HCT116 (cell line): ENCODE data around the gene SLC24A3. TPM values are rescaled to one million over a fixed set of nuclear protein-coding genes. Genes with fewer than 3 reads are reported as not detected.

Source experiments
- ATAC-seq: fragments of 200-7000 bp; cut with Tn5 transposase; 2 replicates; pipeline ENCODE4 v1.9.1; 2020; ENCODE audit warnings: mild to moderate bottlenecking, moderate library complexity
- BruUV-seq: library from RNA; stranded (reverse); fragments of 400-500 nt; replicated peaks from 2 replicates; lab custom pipeline; 2021; lab: Mats Ljungman, UMichigan
- CTCF ChIA-PET: fragments of 300-600 bp; sonication (Branson Sonifier 250); formaldehyde crosslinking; loops from one replicate; lab custom pipeline; 2021; ENCODE audit warnings: antibody characterized with exemption; lab: Charles Lee
- POLR2A ChIA-PET: fragments of 300-600, 350-600 bp; sonication (Branson Sonifier 250); formaldehyde crosslinking; loops from one replicate; lab custom pipeline; 2021; ENCODE audit warnings: antibody characterized with exemption; lab: Charles Lee
- RAD21 ChIA-PET, 2 experiments: fragments of 300-600 bp; sonication (Branson Sonifier 250); formaldehyde crosslinking; loops; one replicate each; lab custom pipeline; 2023; ENCODE audit warnings: low total read pairs in 2 of 2; ENCODE audit not compliant: uncharacterized antibody in 2 of 2, unreplicated experiment in 2 of 2, low non-redundant PET in 1 of 2; lab: Charles Lee
- DNase-seq: peaks from one replicate; pipeline ENCODE4 v3.0.0-alpha.2; 2010; ENCODE audit warnings: low read depth, low spot score
- H2AFZ ChIP-seq: fragments of 200-600 bp; shearing (Covaris generic), sonication (generic); 2 replicates; pipeline ENCODE4 v1.6.1; 2017; ENCODE audit warnings: low read depth, mixed run types, mixed read lengths, antibody characterized with exemption, low read length; ENCODE audit not compliant: poor library complexity, severe bottlenecking
- H3K27ac ChIP-seq: 2 replicates; pipeline ENCODE4 v1.5.1; 2012; ENCODE audit warnings: low read depth, low read length
- H3K27me3 ChIP-seq: fragments of 200-600 bp; sonication (generic); 2 replicates; pipeline ENCODE4 v1.6.1; 2016; ENCODE audit warnings: mixed run types, low read length, mixed read lengths; ENCODE audit not compliant: insufficient read depth
- H3K36me3 ChIP-seq, 2 experiments: fragments of 200-500 bp in 1 of 2; fragments of 200-600 bp in 1 of 2; sonication (Bioruptor generic) in 1 of 2; sonication (generic) in 1 of 2; 2 replicates each; pipeline versions ENCODE4 v1.5.1 to v1.6.1; 2014 to 2016; ENCODE audit warnings: low read length in 2 of 2, inconsistent platforms in 1 of 2, mixed read lengths in 1 of 2, mixed run types in 1 of 2; ENCODE audit not compliant: insufficient read depth in 2 of 2, control insufficient read depth in 1 of 2
- H3K4me1 ChIP-seq, 2 experiments: fragments of 200-600 bp in 1 of 2; sonication (generic) in 1 of 2; 2 replicates each; pipeline versions ENCODE4 v1.5.1 to v1.6.1; 2012 to 2017; ENCODE audit warnings: low read length in 2 of 2, inconsistent platforms in 1 of 2, mild to moderate bottlenecking in 1 of 2, mixed read lengths in 1 of 2, mixed run types in 1 of 2, moderate library complexity in 1 of 2; ENCODE audit not compliant: insufficient read depth in 2 of 2, control insufficient read depth in 1 of 2
- H3K4me2 ChIP-seq: fragments of 200-600 bp; sonication (generic); 2 replicates; pipeline ENCODE4 v1.6.1; 2017; ENCODE audit warnings: mixed run types, low read length, mixed read lengths
- H3K4me3 ChIP-seq, 2 experiments: fragments of 200-600 bp in 1 of 2; sonication (generic) in 1 of 2; replicated peaks in 1 of 2; 2 replicates each; pipeline ENCODE4 v1.5.1; 2011 to 2016; ENCODE audit warnings: low read length in 2 of 2, control low read depth in 1 of 2, low read depth in 1 of 2, mild to moderate bottlenecking in 1 of 2, mixed read lengths in 1 of 2, mixed run types in 1 of 2
- H3K79me2 ChIP-seq: fragments of 200-600 bp; sonication (generic); 2 replicates; pipeline ENCODE4 v1.6.1; 2017; ENCODE audit warnings: mild to moderate bottlenecking, mixed run types, low read length, moderate library complexity, mixed read lengths; ENCODE audit not compliant: insufficient read depth
- H3K9ac ChIP-seq: fragments of 200-600 bp; sonication (generic); 2 replicates; pipeline ENCODE4 v1.6.1; 2016; ENCODE audit warnings: low read length, mixed read lengths
- H3K9me2 ChIP-seq: fragments of 200-600 bp; sonication (generic), shearing (Covaris generic); 2 replicates; pipeline ENCODE4 v1.6.1; 2017; ENCODE audit warnings: mixed run types, mild to moderate bottlenecking, moderate library complexity; ENCODE audit not compliant: insufficient read depth
- H3K9me3 ChIP-seq, 2 experiments: fragments of 200-500 bp in 1 of 2; fragments of 200-600 bp in 1 of 2; sonication (Bioruptor generic) in 1 of 2; sonication (generic) in 1 of 2; 2 replicates each; pipeline ENCODE4 v1.6.1; 2014 to 2017; ENCODE audit warnings: low read length in 2 of 2, mixed read lengths in 2 of 2, inconsistent platforms in 1 of 2, low read depth in 1 of 2, mild to moderate bottlenecking in 1 of 2, mixed run types in 1 of 2, moderate library complexity in 1 of 2; ENCODE audit not compliant: control insufficient read depth in 1 of 2, insufficient read depth in 1 of 2
- H4K20me1 ChIP-seq: fragments of 200-600 bp; sonication (generic), shearing (Covaris generic); 2 replicates; pipeline ENCODE4 v1.6.1; 2017; ENCODE audit warnings: mixed run types, mild to moderate bottlenecking, moderate library complexity; ENCODE audit not compliant: insufficient read depth
- CEBPB ChIP-seq: IDR thresholded peaks from 2 replicates; pipeline ENCODE4 v1.6.1; 2012; ENCODE audit warnings: low read depth
- EGR1 ChIP-seq: IDR thresholded peaks from 2 replicates; pipeline ENCODE4 v1.6.1; 2012; ENCODE audit warnings: low read depth
- ELF1 ChIP-seq: IDR thresholded peaks from 2 replicates; pipeline ENCODE4 v1.6.1; 2012; ENCODE audit warnings: low read depth, borderline replicate concordance
- EZH2 ChIP-seq: fragments of 200-600 bp; sonication (generic); IDR thresholded peaks from 2 replicates; pipeline ENCODE4 v1.6.1; 2017; ENCODE audit warnings: antibody characterized with exemption, mixed run types
- EZH2phosphoT487 ChIP-seq: fragments of 200-600 bp; IDR thresholded peaks from 2 replicates; pipeline ENCODE4 v1.6.1; 2018; ENCODE audit warnings: antibody characterized with exemption, borderline replicate concordance
- FOSL1 ChIP-seq: IDR thresholded peaks from 2 replicates; pipeline ENCODE4 v1.6.1; 2012; ENCODE audit warnings: low read depth
- JUND ChIP-seq: IDR thresholded peaks from 2 replicates; pipeline ENCODE4 v1.6.1; 2012
- POLR2AphosphoS5 ChIP-seq: IDR thresholded peaks from 2 replicates; pipeline ENCODE4 v1.6.1; 2011; ENCODE audit warnings: mild to moderate bottlenecking, low read depth, low read length, moderate library complexity
- RAD21 ChIP-seq: IDR thresholded peaks from 2 replicates; pipeline ENCODE4 v1.6.1; 2012; ENCODE audit warnings: low read depth, mild to moderate bottlenecking
- SIN3A ChIP-seq: IDR thresholded peaks from 2 replicates; pipeline ENCODE4 v1.6.1; 2012; ENCODE audit warnings: low read depth
- SP1 ChIP-seq: IDR thresholded peaks from 2 replicates; pipeline ENCODE4 v1.6.1; 2012; ENCODE audit warnings: low read depth
- TCF7L2 ChIP-seq: IDR thresholded peaks from 2 replicates; pipeline ENCODE4 v1.7.0; 2011; ENCODE audit warnings: borderline replicate concordance, inconsistent platforms; ENCODE audit not compliant: insufficient read depth, insufficient read length; ENCODE audit errors: extremely low read depth
- YY1 ChIP-seq: IDR thresholded peaks from 2 replicates; pipeline ENCODE4 v1.6.1; 2011; ENCODE audit warnings: low read length, low read depth, moderate library complexity, mild to moderate bottlenecking; ENCODE audit not compliant: insufficient replicate concordance; ENCODE audit errors: extremely low read depth
- ZFX ChIP-seq: fragments of 450-650 bp; IDR thresholded peaks from 2 replicates; pipeline ENCODE4 v1.6.1; 2017
- intact Hi-C: fragments of 100-400 bp; cut with micrococcal nuclease; formaldehyde crosslinking; loops from 2 replicates; pipeline ENCODE4 v1.10.0; 2022
- total RNA-seq: library from RNA; stranded (reverse); gene quantifications from one replicate; pipeline ENCODE4 v1.2.1, GENCODE V29; 2021; ENCODE audit not compliant: unreplicated experiment
- TF ChIP-seq, protein P1 (sequence below): IDR thresholded peaks from 2 replicates; pipeline ENCODE4 v1.6.1; 2012
- TF ChIP-seq, protein P2 (sequence below): IDR thresholded peaks from 2 replicates; pipeline ENCODE4 v1.6.1; 2012
- TF ChIP-seq, protein P3 (sequence below): IDR thresholded peaks from 2 replicates; pipeline ENCODE4 v1.6.1; 2011; ENCODE audit warnings: mild to moderate bottlenecking, low read length, moderate library complexity; ENCODE audit not compliant: insufficient replicate concordance; ENCODE audit errors: extremely low read depth

Gene SLC24A3
- total RNA-seq, 1 experiment from 2014 or later, result not detected

DNA sequence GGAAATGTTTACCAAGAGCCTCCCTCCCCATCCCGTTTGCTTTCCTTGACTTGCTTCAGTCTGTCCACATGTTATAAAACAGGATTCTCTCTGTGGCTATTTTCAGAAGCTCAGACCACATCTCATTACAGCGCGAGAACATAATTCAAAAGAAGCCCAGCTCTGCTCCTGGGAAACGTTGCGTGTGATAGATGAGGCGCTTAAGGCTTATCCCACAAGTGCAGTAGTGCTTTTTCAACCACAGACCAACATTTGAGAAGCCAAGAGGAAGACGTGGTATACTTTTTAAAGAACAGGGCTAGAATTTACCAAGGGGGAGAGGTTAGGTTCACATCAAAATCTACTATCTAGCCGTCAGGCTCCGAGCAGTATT is 239.5 kb downstream of the SLC24A3 start:
- H3K27ac ChIP-seq, result no peak overlapping the region
- no peak overlapping the region for H2AFZ ChIP-seq
- no peak overlapping the region for H3K4me2 ChIP-seq
- no peaks in the 10 kb centered on the region for H3K79me2 ChIP-seq
- TF ChIP-seq EGR1, result no peak
- TF ChIP-seq SP1, result no peak
- TF ChIP-seq, protein P1, sequence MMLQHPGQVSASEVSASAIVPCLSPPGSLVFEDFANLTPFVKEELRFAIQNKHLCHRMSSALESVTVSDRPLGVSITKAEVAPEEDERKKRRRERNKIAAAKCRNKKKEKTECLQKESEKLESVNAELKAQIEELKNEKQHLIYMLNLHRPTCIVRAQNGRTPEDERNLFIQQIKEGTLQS, result no peak
- TF ChIP-seq, protein P2, sequence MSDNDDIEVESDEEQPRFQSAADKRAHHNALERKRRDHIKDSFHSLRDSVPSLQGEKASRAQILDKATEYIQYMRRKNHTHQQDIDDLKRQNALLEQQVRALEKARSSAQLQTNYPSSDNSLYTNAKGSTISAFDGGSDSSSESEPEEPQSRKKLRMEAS, result no peak
- no peak for TF ChIP-seq JUND
- TF ChIP-seq FOSL1, result no peak
- TF ChIP-seq, protein P3, sequence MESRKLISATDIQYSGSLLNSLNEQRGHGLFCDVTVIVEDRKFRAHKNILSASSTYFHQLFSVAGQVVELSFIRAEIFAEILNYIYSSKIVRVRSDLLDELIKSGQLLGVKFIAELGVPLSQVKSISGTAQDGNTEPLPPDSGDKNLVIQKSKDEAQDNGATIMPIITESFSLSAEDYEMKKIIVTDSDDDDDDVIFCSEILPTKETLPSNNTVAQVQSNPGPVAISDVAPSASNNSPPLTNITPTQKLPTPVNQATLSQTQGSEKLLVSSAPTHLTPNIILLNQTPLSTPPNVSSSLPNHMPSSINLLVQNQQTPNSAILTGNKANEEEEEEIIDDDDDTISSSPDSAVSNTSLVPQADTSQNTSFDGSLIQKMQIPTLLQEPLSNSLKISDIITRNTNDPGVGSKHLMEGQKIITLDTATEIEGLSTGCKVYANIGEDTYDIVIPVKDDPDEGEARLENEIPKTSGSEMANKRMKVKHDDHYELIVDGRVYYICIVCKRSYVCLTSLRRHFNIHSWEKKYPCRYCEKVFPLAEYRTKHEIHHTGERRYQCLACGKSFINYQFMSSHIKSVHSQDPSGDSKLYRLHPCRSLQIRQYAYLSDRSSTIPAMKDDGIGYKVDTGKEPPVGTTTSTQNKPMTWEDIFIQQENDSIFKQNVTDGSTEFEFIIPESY, result no peak
- no peak for TF ChIP-seq RAD21
- no peak for TF ChIP-seq POLR2AphosphoS5
- no peak for TF ChIP-seq TCF7L2
- no peak for TF ChIP-seq SIN3A
- TF ChIP-seq EZH2phosphoT487, result no peak
- TF ChIP-seq ELF1, result no peak
- no peak for TF ChIP-seq CEBPB
- TF ChIP-seq EZH2, result no peak
- no peak for TF ChIP-seq ZFX
- TF ChIP-seq YY1, result no peak
- no peaks in the 10 kb centered on the region for H4K20me1 ChIP-seq
- no peaks in the 10 kb centered on the region for H3K4me1 ChIP-seq
- no peak overlapping the region for H3K4me3 ChIP-seq
- POLR2A ChIA-PET, result no interaction called here
- no peak for DNase-seq
- no TSS peak for BruUV-seq
- H3K9me3 ChIP-seq, result no peaks in the 10 kb centered on the region
- no peaks in the 10 kb centered on the region for H3K27me3 ChIP-seq
- CTCF ChIA-PET, result no interaction called here
- no peak for ATAC-seq
- no peak overlapping the region for H3K9ac ChIP-seq
- RAD21 ChIA-PET, result no interaction called here
- no peaks in the 10 kb centered on the region for H3K36me3 ChIP-seq
- intact Hi-C loops, result no loop called here
- no peaks in the 10 kb centered on the region for H3K9me2 ChIP-seq
